NK-92 treated with Interleukin-12 subunit alpha and Interleukin-12 subunit beta, amount 100 ng/mL, for 24 hours (cell line): Measurements from ENCODE around the gene MCIDAS.
A peak's percentile ranks its signal among the peaks of the same experiment; 100 is the strongest.

Experiments used
- DNase-seq: peaks from one replicate; lab custom pipeline; 2025; lab: John Stamatoyannopoulos, UW

MCIDAS gene

GRCh38 chr5:55222092-55222984, 4.8 kb downstream of the MCIDAS start:
- no peak for DNase-seq

GRCh38 chr5:55220433-55221185, 6.5 kb downstream of the MCIDAS start:
- no peak for DNase-seq

DNA sequence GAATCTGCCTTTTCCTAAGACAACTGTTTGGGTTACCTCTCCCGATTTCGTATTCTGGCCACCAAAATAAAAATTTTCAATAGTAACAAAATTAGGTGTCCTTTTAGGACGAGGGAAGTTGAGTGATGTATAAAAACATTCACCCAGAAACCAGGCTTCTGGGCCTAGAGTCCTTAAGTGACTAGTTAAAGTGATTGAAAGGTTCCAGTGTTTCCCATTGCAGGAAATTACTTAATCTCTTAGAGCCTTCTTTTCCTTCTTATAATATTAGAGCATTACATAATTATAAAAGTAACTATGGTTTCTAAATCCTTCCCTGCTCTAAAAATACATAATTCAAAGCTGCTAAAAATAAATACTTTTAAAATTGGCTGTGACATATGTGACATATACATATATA, 7.3 kb downstream of the MCIDAS start:
- no peak for DNase-seq

DNA sequence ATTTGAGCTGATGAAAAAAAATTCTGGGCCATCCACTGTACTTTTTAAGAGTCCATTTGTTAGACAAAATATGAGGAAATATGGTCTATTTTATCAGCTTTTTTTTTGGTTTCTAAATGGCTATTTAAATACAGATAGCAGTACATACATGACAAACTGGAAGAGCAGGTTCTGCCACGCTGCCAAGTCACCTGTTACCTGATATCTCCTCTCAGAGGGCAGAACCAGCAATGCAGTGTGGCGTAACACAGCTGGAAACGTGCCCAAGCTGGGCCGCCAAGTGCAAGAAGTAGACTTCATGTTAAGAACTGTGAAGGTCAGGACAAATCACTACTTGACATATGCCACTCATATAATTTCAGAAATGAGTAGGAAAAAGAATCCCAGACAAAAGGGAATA, 8.1 kb downstream of the MCIDAS start:
- DNase-seq, result no peak

DNA sequence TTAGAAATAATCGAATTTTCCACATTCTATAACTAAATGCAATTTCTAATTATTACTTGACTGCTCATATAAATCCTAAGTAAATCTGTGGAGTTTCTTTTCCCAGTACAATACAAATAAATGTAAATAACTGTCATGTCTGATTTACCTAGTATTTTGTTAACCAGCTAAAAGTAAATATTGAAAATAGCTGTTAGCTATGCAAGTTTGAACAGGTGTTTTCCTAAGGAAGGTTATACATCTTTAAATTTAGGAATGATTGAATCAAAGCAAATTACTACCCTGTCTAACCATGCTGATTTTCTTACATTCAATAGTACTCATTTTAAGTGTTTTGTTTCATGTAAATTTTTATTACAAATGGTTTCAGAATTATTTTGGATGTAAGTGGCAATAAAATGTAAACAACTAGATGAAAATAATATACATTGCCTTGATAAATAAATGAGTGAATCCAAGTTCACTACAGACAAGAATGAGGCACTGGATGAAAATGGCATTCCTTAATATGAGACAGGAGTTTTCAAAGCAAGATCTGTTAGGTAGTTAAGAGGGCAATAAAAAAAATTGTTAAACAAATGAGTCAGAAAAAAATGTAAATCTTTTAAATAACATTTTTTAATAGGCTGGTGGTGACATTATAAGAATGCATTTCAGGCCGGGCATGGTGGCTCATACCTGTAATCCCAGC, 15.8 kb downstream of the MCIDAS start:
- no peak for DNase-seq

GRCh38 chr5:55205001-55205400, 22.1 kb downstream of the MCIDAS start:
- DNase-seq, result no peak

DNA sequence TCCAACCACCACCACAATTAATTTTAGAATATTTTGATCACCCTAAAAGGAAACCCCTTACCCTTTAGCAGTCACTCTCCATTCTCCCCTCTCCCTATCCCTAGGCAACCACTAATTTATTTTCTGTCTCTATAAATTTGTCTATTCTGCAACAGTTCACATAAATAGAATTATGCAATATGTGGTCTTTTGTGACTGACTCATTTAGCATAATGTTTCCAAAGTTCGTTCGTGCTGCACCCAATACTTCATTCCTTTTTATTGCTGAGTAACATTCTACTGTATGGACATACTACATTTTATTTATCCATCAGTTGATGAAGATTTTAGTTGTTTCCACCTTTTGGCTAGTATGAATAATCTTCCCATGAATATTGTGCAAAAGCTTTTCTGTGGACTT, 36.0 kb downstream of the MCIDAS start:
- DNase-seq, result no peak

DNA sequence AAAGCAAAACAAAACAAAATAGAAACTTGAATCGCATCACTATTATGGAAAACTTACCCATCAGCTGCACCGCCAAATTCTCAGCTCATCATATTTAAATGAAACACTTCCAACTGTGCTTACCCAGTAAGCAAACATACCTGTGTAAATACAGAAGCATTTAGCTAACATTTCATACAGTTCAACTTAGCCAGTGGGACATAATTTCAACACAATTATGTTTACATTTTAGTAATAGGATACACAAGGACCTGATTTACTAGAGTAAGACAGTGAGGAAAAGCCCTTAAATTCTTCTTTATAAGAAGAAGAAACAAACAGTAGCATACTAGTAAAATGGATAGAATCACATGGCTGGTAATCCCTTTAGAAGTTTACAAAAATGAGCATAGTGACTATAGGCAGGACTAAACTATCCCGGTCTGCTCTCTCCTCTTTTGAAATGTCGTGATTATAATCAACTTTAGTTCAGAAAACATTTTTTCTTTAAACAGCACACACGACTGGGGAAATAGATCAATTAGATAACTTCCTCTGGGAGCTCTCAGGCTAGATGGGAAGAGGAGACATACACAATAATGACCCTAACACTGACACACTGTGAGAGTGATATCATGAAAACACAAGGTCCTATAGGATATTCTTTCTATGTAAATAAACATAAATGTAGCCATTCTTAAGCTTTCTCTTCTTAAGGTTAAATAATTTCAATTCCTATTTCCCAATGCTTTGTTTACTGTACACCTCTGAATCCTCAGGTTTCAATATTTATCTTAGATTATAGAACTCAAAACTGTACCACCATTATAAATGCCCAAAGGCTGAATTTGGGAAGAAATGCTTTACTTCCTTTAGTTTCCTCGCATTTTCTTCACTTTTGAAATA, 38.2 kb downstream of the MCIDAS start:
- DNase-seq, result no peak

GRCh38 chr5:55187370-55187769, 39.7 kb downstream of the MCIDAS start:
- DNase-seq, result no peak

GRCh38 chr5:55180016-55180415, 47.1 kb downstream of the MCIDAS start:
- DNase-seq, result no peak

DNA sequence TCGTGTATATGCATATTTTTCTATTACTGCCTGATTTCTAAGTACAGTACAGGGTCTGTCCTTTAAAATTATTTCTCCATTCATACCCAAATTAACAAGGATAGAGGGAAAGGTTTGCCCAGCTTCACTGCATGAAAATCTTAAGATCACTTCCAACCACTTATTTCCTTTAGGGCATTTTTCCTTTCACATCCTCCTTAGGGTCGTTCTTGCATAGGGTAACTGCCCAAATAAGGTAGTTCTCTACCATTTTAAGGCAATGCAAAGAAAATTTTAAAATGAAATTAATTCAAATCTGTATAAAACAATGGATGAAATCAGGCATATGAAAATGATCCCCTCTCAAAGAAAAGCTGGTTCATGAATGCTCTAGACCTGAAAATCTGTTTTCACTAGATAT, 50.0 kb downstream of the MCIDAS start:
- no peak for DNase-seq

GRCh38 chr5:55176176-55176818, 50.8 kb downstream of the MCIDAS start:
- no peak for DNase-seq

- no peak for DNase-seq
Measured at GRCh38 chr5:55175781-55176175, 51.3 kb downstream of the MCIDAS start.

GRCh38 chr5:55173687-55174230, 53.4 kb downstream of the MCIDAS start:
- DNase-seq, result no peak

- DNase-seq, result peak; percentile 71
Measured at GRCh38 chr5:55172937-55173686, 54.0 kb downstream of the MCIDAS start, which contains the start of gene CDC20B. CDC20B (minus strand) TSS chr5:55173177; CDS start chr5:55173000, 177 bp downstream.

DNA sequence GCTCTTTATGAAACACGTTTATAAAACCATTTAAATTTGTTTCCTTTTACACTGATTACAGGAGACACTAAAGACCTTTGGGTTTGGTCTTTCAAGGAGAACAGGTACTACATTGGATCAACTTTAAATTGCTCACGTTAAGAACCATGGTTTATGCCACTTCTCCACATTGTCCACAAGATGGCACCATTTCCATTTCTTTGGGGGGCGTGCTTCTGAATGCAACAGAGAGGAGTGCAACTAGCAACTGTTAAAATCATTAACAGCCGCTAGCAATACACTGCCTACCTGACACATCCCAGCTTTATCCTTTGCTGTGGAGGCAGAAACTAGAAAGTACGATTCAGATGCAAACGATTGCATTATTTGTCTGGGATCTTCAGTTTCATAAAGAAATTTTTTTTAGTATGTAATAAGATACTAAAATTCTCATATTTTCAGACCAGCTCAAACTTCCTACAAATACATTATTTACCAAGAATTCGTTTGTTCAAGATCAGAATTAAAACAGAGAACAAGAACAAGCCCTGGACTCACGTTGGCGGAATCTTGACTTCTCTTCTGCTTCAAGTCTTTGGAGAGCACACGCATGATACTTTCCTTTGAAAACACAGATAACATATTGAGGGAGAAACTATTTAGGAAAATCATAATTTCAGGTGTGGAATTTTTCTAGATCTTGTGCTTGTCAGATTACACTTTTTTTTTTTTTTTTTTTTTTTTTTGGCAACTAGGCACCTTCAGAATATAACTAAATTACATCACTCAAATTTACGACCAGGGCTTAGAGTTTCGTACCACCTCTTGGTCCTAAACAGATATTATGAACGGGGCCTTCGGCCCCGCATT, 54.8 kb downstream of the MCIDAS start:
- peak; percentile 33 for DNase-seq

DNA sequence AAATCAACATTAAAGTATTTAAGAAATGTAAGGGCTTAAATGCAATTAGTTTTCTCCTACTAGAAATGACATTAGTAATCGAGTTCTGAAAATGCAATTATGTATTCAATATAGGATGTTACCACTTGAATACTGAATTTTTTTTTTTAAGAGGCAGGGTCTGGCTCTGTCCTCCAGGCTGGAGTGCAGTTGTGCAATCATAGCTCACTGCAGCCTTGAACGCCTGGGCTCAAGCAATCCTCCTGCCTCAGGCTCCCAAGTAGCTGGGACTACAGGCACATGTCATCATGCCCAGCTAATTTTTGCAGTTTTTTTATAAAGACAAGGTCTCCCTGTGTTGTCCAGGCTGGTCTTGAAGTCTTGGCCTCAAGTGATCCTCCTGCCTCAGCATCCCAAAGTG, 55.6 kb downstream of the MCIDAS start:
- DNase-seq, result no peak
